Measurements from ENCODE around the gene SH3BP1. TPM values are rescaled to one million over a fixed set of nuclear protein-coding genes. Genes with fewer than 3 reads are reported as not detected.

Gene SH3BP1
- polyA plus RNA-seq, 2 of the 4 experiments (the other 2 are of a cell fraction) = 1.8 to 2.7 TPM

GRCh38 chr22:37701141-37701786, 61.8 kb downstream of the SH3BP1 start:
- no peak overlapping the region for H3K4me3 ChIP-seq
- DNase-seq (ENCODE audit: low read depth in 1 of 2, low spot score in 1 of 2) (no peak), ATAC-seq (no peak), FAIRE-seq (no peak)
- CTCF ChIA-PET = no interaction called here
- H3K9me3 ChIP-seq = no peaks in the 10 kb centered on the region
- TF ChIP-seq REST (IDR thresholded peaks at IDR 0.05) (no peak), FOSB (CRISPR knock-in tag; IDR thresholded peaks at IDR 0.05) (no peak)
- POLR2A ChIA-PET = no interaction called here
- no peak overlapping the region for H3K4me2 ChIP-seq
- H3K27ac ChIP-seq = no peak overlapping the region
- WGBS (ENCODE audit: missing lambda C conversion rate) = 80% methylated on average over 8 of the region's 8 CpGs
- peaks cover 6% of the 10 kb centered on the region; the same call in 1 of the 3 replicates for H3K4me1 ChIP-seq

GRCh38 chr22:37703906-37704305, 64.4 kb downstream of the SH3BP1 start:
- Histone ChIP-seq H3K4me3 (no peak overlapping the region), H3K4me2 (no peak overlapping the region), H3K27ac (no peak overlapping the region), H3K4me1 (no peaks in the 10 kb centered on the region), H3K9me3 (no peaks in the 10 kb centered on the region)
- ChIA-PET POLR2A (no interaction called here), CTCF (interaction anchor here (0.7 to 3.0 kb wide), 4 partner anchors 9 to 113 kb away, joined by 3 to 8 read pairs (median 3); no protein-coding TSS in a partner anchor)
- FAIRE-seq (no peak), DNase-seq (ENCODE audit: low read depth in 1 of 2, low spot score in 1 of 2) (no peak), ATAC-seq (no peak)
- TF ChIP-seq HOXB5 (CRISPR knock-in tag; IDR thresholded peaks at IDR 0.05) = no peak
- no peak for TF ChIP-seq REST (IDR thresholded peaks at IDR 0.05)
- no peak for TF ChIP-seq HES2 (IDR thresholded peaks at IDR 0.05)
- TF ChIP-seq CBX2 (IDR thresholded peaks at IDR 0.05; ENCODE audit: borderline replicate concordance, low read depth) = no peak
- TF ChIP-seq EHF (CRISPR knock-in tag; IDR thresholded peaks at IDR 0.05) = no peak
- WGBS (ENCODE audit: missing lambda C conversion rate) = 70% methylated on average over 7 of the region's 7 CpGs

- H3K27ac ChIP-seq = no peak overlapping the region
- H3K4me3 ChIP-seq = no peak overlapping the region
- no peaks in the 10 kb centered on the region for H3K4me1 ChIP-seq
- TF ChIP-seq HOXB5 (CRISPR knock-in tag; IDR thresholded peaks at IDR 0.05) (no peak), MAZ (IDR thresholded peaks at IDR 0.05; ENCODE audit: borderline replicate concordance, low read depth, low read length) (no peak), KDM1A (IDR thresholded peaks at IDR 0.05; ENCODE audit: low read depth) (no peak), JUNB (IDR thresholded peaks at IDR 0.05) (no peak), TFCP2L1 (CRISPR knock-in tag; IDR thresholded peaks at IDR 0.05) (no peak), ZC3H11A (IDR thresholded peaks at IDR 0.05) (no peak), EP300 (IDR thresholded peaks at IDR 0.05) (no peak), RAD21 (conservative IDR thresholded peaks at IDR 0.05 in 1 of 2, IDR thresholded peaks at IDR 0.05 in 1 of 2) (no peak), ZSCAN20 (CRISPR knock-in tag; IDR thresholded peaks at IDR 0.05) (no peak), CBX8 (IDR thresholded peaks at IDR 0.05) (no peak)
- 92% methylated on average over 3 of the region's 3 CpGs for WGBS (ENCODE audit: missing lambda C conversion rate)
- DNase-seq (ENCODE audit: low read depth in 1 of 2, low spot score in 1 of 2) = no peak
- POLR2A ChIA-PET = no interaction called here
- no peak for ATAC-seq
- CTCF ChIA-PET = interaction anchor here (0.7 to 3.0 kb wide), 2 partner anchors 9 to 112 kb away, joined by 3 to 8 read pairs; no protein-coding TSS in a partner anchor
- no peak for FAIRE-seq
- no peak overlapping the region for H3K4me2 ChIP-seq
- no peaks in the 10 kb centered on the region for H3K9me3 ChIP-seq
Observed at GRCh38 chr22:37704645-37705044, 65.2 kb downstream of the SH3BP1 start.
